ENCODE data around the gene EID2. TPM values are rescaled to one million over a fixed set of nuclear protein-coding genes. Genes with fewer than 3 reads are reported as not detected.

The EID2 gene
- total RNA-seq, 1 experiment from 2014 or later = 8.5 TPM

GRCh38 chr19:39497996-39498797 lies 41.8 kb downstream of the EID2 start:
- DNase-seq (ENCODE audit: unreplicated experiment) = no peak
- ChIA-PET POLR2A (no interaction called here), CTCF (interaction anchor here (0.6 to 1.9 kb wide), 4 partner anchors 24 to 35 kb away, joined by 3 to 6 read pairs (median 4); partner anchors contain the start of gene EID2B)
- intact Hi-C loops (cut with micrococcal nuclease) = no loop called here
- no TSS peak for BruUV-seq (replicated peaks)
- H3K9me3 Mint-ChIP-seq (ENCODE audit: unreplicated experiment) = no peaks in the 10 kb centered on the region
- peaks cover 33% of the 10 kb centered on the region for H3K27me3 Mint-ChIP-seq (ENCODE audit: insufficient read depth, unreplicated experiment)
- H3K4me3 Mint-ChIP-seq (ENCODE audit: unreplicated experiment) = peak overlapping the region; percentile 6
- H3K4me1 Mint-ChIP-seq (ENCODE audit: insufficient read depth, unreplicated experiment) = peaks cover 8% of the 10 kb centered on the region
- no peaks in the 10 kb centered on the region for H3K36me3 Mint-ChIP-seq (ENCODE audit: insufficient read depth, unreplicated experiment)
- no peak overlapping the region for H3K27ac Mint-ChIP-seq (ENCODE audit: low read depth, unreplicated experiment)
- TF ChIP-seq, protein P1, sequence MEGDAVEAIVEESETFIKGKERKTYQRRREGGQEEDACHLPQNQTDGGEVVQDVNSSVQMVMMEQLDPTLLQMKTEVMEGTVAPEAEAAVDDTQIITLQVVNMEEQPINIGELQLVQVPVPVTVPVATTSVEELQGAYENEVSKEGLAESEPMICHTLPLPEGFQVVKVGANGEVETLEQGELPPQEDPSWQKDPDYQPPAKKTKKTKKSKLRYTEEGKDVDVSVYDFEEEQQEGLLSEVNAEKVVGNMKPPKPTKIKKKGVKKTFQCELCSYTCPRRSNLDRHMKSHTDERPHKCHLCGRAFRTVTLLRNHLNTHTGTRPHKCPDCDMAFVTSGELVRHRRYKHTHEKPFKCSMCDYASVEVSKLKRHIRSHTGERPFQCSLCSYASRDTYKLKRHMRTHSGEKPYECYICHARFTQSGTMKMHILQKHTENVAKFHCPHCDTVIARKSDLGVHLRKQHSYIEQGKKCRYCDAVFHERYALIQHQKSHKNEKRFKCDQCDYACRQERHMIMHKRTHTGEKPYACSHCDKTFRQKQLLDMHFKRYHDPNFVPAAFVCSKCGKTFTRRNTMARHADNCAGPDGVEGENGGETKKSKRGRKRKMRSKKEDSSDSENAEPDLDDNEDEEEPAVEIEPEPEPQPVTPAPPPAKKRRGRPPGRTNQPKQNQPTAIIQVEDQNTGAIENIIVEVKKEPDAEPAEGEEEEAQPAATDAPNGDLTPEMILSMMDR (IDR thresholded peaks at IDR 0.05; ENCODE audit: unreplicated experiment) = no peak

DNA sequence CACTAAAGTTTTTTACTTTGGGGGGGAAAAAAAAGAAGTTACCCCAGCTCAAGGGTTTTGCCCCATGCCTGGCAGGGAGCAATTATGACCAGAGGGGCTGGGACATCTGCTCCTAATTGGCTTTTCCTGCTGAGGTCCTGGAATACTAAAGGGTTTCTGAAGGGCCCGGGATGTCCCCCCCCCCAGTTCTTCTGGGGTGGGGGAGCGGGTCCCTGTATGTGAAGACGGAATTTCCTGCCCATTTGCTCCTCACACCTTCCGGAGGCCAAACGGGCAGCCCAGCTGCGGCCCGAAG lies 42.3 kb downstream of the EID2 start:
- no peak for DNase-seq (ENCODE audit: unreplicated experiment)
- intact Hi-C loops (cut with micrococcal nuclease) = no loop called here
- Mint-ChIP-seq H3K4me3 (ENCODE audit: unreplicated experiment) (peak overlapping the region; percentile 6), H3K27me3 (ENCODE audit: insufficient read depth, unreplicated experiment) (peaks cover 33% of the 10 kb centered on the region), H3K9me3 (ENCODE audit: unreplicated experiment) (no peaks in the 10 kb centered on the region), H3K4me1 (ENCODE audit: insufficient read depth, unreplicated experiment) (peaks cover 13% of the 10 kb centered on the region), H3K36me3 (ENCODE audit: insufficient read depth, unreplicated experiment) (peaks cover 5% of the 10 kb centered on the region), H3K27ac (ENCODE audit: low read depth, unreplicated experiment) (no peak overlapping the region)
- CTCF ChIA-PET = interaction anchor here (0.6 to 1.9 kb wide), 3 partner anchors 25 to 35 kb away, joined by 3 to 6 read pairs (median 4); partner anchors contain the start of gene EID2B
- POLR2A ChIA-PET = interaction anchor here (1.4 kb wide), 1 partner anchor 11 kb away, joined by 4 read pairs; no protein-coding TSS in a partner anchor
- TF ChIP-seq, protein P1 (IDR thresholded peaks at IDR 0.05; ENCODE audit: unreplicated experiment) = no peak
- BruUV-seq (replicated peaks) = no TSS peak

DNA sequence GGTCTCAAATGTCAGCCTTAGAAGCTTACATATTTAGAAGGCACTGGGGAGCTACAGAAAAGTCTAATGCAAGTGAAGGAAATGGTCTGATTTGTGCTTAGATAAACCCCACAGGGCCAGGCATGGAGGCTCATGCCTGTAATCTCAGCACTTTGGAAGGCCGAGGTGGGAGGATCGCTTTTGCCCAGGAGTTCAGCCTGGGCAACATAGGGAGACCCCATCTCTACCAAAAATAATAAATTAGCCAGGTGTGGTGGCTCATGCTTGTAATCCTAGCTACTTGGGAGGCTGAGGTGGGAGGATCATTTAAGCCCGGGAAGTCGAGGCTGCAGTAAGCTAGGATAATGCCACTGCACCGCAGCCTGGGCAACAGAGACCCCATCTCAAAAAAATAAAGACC lies 43.9 kb downstream of the EID2 start:
- Mint-ChIP-seq H3K4me1 (ENCODE audit: insufficient read depth, unreplicated experiment) (peaks cover 14% of the 10 kb centered on the region), H3K27ac (ENCODE audit: low read depth, unreplicated experiment) (no peak overlapping the region), H3K4me3 (ENCODE audit: unreplicated experiment) (no peak overlapping the region), H3K27me3 (ENCODE audit: insufficient read depth, unreplicated experiment) (peaks cover 33% of the 10 kb centered on the region), H3K9me3 (ENCODE audit: unreplicated experiment) (no peaks in the 10 kb centered on the region), H3K36me3 (ENCODE audit: insufficient read depth, unreplicated experiment) (peaks cover 21% of the 10 kb centered on the region)
- intact Hi-C loops (cut with micrococcal nuclease) = no loop called here
- ChIA-PET CTCF (interaction anchor here (0.6 to 1.2 kb wide), 6 partner anchors 10 to 27 kb away, joined by 3 to 6 read pairs (median 3); no protein-coding TSS in a partner anchor), POLR2A (interaction anchor here (0.9 kb wide), 1 partner anchor 51 kb away, joined by 3 read pairs; the partner anchor contains the start of gene SUPT5H)
- no TSS peak for BruUV-seq (replicated peaks)
- DNase-seq (ENCODE audit: unreplicated experiment) = no peak
- TF ChIP-seq, protein P1 (IDR thresholded peaks at IDR 0.05; ENCODE audit: unreplicated experiment) = no peak

DNA sequence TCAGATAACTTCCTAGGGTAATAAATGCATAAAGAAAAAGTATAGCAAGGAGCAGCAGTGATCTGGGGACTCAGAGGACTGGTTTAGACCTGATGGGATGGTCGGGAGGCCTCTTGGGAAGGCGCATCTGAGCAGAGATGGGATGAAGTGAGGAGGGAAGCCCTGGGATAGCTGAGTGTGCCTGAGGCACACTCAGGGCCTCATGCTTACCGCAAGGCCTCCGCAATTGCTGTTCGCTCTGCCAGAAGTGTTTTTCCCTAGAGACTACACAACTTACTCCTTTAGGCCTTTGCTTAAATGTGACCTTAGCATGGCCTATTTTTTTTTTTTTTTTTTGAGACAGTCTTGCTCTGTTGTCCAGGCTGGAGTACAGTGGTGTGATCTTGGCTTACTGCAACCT lies 45.3 kb downstream of the EID2 start:
- BruUV-seq (replicated peaks) = no TSS peak
- TF ChIP-seq, protein P1 (IDR thresholded peaks at IDR 0.05; ENCODE audit: unreplicated experiment) = no peak
- DNase-seq (ENCODE audit: unreplicated experiment) = no peak
- ChIA-PET POLR2A (no interaction called here), CTCF (interaction anchor here (1.0 kb wide), 1 partner anchor 9 kb away, joined by 3 read pairs; no protein-coding TSS in a partner anchor)
- Mint-ChIP-seq H3K4me1 (ENCODE audit: insufficient read depth, unreplicated experiment) (peaks cover 14% of the 10 kb centered on the region), H3K27ac (ENCODE audit: low read depth, unreplicated experiment) (no peak overlapping the region), H3K9me3 (ENCODE audit: unreplicated experiment) (no peaks in the 10 kb centered on the region), H3K36me3 (ENCODE audit: insufficient read depth, unreplicated experiment) (peaks cover 35% of the 10 kb centered on the region), H3K4me3 (ENCODE audit: unreplicated experiment) (no peak overlapping the region), H3K27me3 (ENCODE audit: insufficient read depth, unreplicated experiment) (peaks cover 21% of the 10 kb centered on the region)
- intact Hi-C loops (cut with micrococcal nuclease) = no loop called here

Data from MCF 10A (cell line).